CD14-positive monocyte (primary cell): ENCODE measurements around the gene CCR6. TPM values are rescaled to one million over a fixed set of nuclear protein-coding genes. Genes with fewer than 3 reads are reported as not detected.
"Not testable (repeated sequence)": the region's sequence is repeated elsewhere in the genome, so short reads cannot be mapped to it uniquely, and the experiment has no call there.

Experiments used
- DNase-seq, 3 donors: peaks; one replicate each; pipeline ENCODE4 v3.0.0-alpha.2; 2011 to 2022
- H2AFZ ChIP-seq: 2 replicates; pipeline ENCODE4 v1.6.0; 2012; ENCODE audit warnings: mild to moderate bottlenecking, low read depth, low read length, inconsistent platforms; ENCODE audit not compliant: insufficient read depth, poor library complexity, severe bottlenecking
- H3K27ac ChIP-seq, 2 donors: 1 replicate in 1 of 2; 2 replicates in 1 of 2; pipeline ENCODE4 v1.5.1; 2012 to 2013; ENCODE audit warnings: low read length in 2 of 2, control low read depth in 1 of 2, inconsistent platforms in 1 of 2, low read depth in 1 of 2, mild to moderate bottlenecking in 1 of 2
- H3K27me3 ChIP-seq, 2 donors: one replicate each; pipeline versions ENCODE4 v1.6.0 to v1.6.1; 2011 to 2013; ENCODE audit warnings: low read length in 2 of 2; ENCODE audit not compliant: control insufficient read depth in 2 of 2, insufficient read depth in 2 of 2
- H3K36me3 ChIP-seq, 2 donors: replicated peaks in 1 of 2; 1 replicate in 1 of 2; 2 replicates in 1 of 2; pipeline versions ENCODE4 v1.5.1 to v1.6.1; 2012 to 2013; ENCODE audit warnings: low read length in 2 of 2, control low read depth in 1 of 2, inconsistent platforms in 1 of 2, mild to moderate bottlenecking in 1 of 2; ENCODE audit not compliant: insufficient read depth in 2 of 2, control insufficient read depth in 1 of 2
- H3K4me1 ChIP-seq, 2 donors: 1 replicate in 1 of 2; 2 replicates in 1 of 2; pipeline versions ENCODE4 v1.5.1 to v1.6.1; 2012 to 2013; ENCODE audit warnings: low read length in 2 of 2, control low read depth in 1 of 2, inconsistent platforms in 1 of 2, mild to moderate bottlenecking in 1 of 2, moderate library complexity in 1 of 2; ENCODE audit not compliant: insufficient read depth in 2 of 2, control insufficient read depth in 1 of 2
- H3K4me2 ChIP-seq: replicated peaks from 2 replicates; pipeline ENCODE3; 2012; ENCODE audit warnings: low read length, moderate library complexity, mild to moderate bottlenecking; ENCODE audit not compliant: poor library complexity, severe bottlenecking; ENCODE audit errors: extremely low read depth
- H3K4me3 ChIP-seq, 3 experiments: fragments of 200-600 bp in 1 of 3; sonication (generic) in 1 of 3; replicated peaks in 1 of 3; 1 replicate in 2 of 3; 2 replicates in 1 of 3; pipeline ENCODE4 v1.5.1; 2011 to 2013; ENCODE audit warnings: low read length in 3 of 3, mild to moderate bottlenecking in 3 of 3, control low read depth in 2 of 3, low read depth in 2 of 3, inconsistent platforms in 1 of 3, moderate library complexity in 1 of 3
- H3K79me2 ChIP-seq: 2 replicates; pipeline ENCODE4 v1.6.0; 2012; ENCODE audit warnings: mild to moderate bottlenecking, control low read depth, inconsistent platforms, low read length, moderate library complexity; ENCODE audit not compliant: insufficient read depth
- H3K9ac ChIP-seq: 2 replicates; pipeline ENCODE4 v1.6.0; 2017; ENCODE audit warnings: low read length, mild to moderate bottlenecking; ENCODE audit not compliant: insufficient read depth, poor library complexity, severe bottlenecking
- H3K9me3 ChIP-seq, 2 donors: replicated peaks in 1 of 2; 1 replicate in 1 of 2; 2 replicates in 1 of 2; pipeline versions ENCODE4 v1.5.1 to v1.6.1; 2012 to 2013; ENCODE audit warnings: low read length in 2 of 2, control low read depth in 1 of 2; ENCODE audit not compliant: control insufficient read depth in 1 of 2, insufficient read depth in 1 of 2
- H4K20me1 ChIP-seq: 2 replicates; pipeline ENCODE4 v1.6.0; 2012; ENCODE audit warnings: mild to moderate bottlenecking, low read length, control low read depth, moderate library complexity; ENCODE audit not compliant: insufficient read depth
- H3K27ac Mint-ChIP-seq, 7 donors: one replicate each; pipeline ENCODE4 v1.8.0; 2020; ENCODE audit warnings: mild to moderate bottlenecking in 7 of 7, mixed read lengths in 7 of 7, moderate library complexity in 6 of 7, inconsistent platforms in 2 of 7
- H3K27me3 Mint-ChIP-seq, 3 donors: one replicate each; pipeline ENCODE4 v1.8.0; 2021 to 2022; ENCODE audit warnings: low read depth in 3 of 3, mild to moderate bottlenecking in 3 of 3, mixed read lengths in 3 of 3, moderate library complexity in 3 of 3, inconsistent platforms in 1 of 3
- H3K36me3 Mint-ChIP-seq, 2 donors: one replicate each; pipeline ENCODE4 v1.8.0; 2020; ENCODE audit warnings: mixed read lengths in 2 of 2, inconsistent platforms in 1 of 2, mild to moderate bottlenecking in 1 of 2
- H3K4me1 Mint-ChIP-seq: one replicate; pipeline ENCODE4 v1.8.0; 2020; ENCODE audit warnings: mild to moderate bottlenecking, mixed read lengths
- H3K4me3 Mint-ChIP-seq, 2 donors: one replicate each; pipeline ENCODE4 v1.8.0; 2020; ENCODE audit warnings: mild to moderate bottlenecking in 2 of 2, mixed read lengths in 2 of 2, moderate library complexity in 1 of 2
- H3K9me3 Mint-ChIP-seq, 7 donors: one replicate each; pipeline ENCODE4 v1.8.0; 2020 to 2022; ENCODE audit warnings: mixed read lengths in 7 of 7, mild to moderate bottlenecking in 6 of 7, moderate library complexity in 6 of 7, inconsistent platforms in 2 of 7
- CTCF ChIP-seq: fragments of 200-600 bp; IDR thresholded peaks from one replicate; pipeline ENCODE4 v1.8.0; 2022; ENCODE audit warnings: antibody characterized with exemption, mild to moderate bottlenecking
- WGBS: methylation state at CpG from one replicate; pipeline ENCODE4 v1.1.5; 2013; ENCODE audit warnings: missing lambda C conversion rate; ENCODE audit not compliant: insufficient coverage; 5-methylcytosine and 5-hydroxymethylcytosine counted together
- intact Hi-C, 2 donors: fragments of 100-400 bp; cut with micrococcal nuclease; formaldehyde crosslinking; loops; one replicate each; pipeline versions ENCODE4 v1.15.0 to v1.15.1; 2023
- polyA plus RNA-seq, 3 donors: library from polyadenylated mRNA; depleted of rRNA in 1 of 3; unstranded in 2 of 3; stranded (reverse) in 1 of 3; fragments of 300-500 nt in 2 of 3; fragments of >200 nt in 1 of 3; fragmentation: Illumina TruSeq in 2 of 3; gene quantifications; 1 replicate in 2 of 3; 2 replicates in 1 of 3; pipeline ENCODE4 v1.2.3, GENCODE V29; 2012 to 2021

Gene CCR6
- polyA plus RNA-seq, 3 donors, result 0.07 to 0.43 TPM; not detected in 1

GRCh38 chr6:167079853-167080297 is 43.0 kb upstream of the CCR6 start:
- Mint-ChIP-seq H3K27ac (peak overlapping the region in 6 of 7 donors; percentile 33 to 90 (median 73)), H3K9me3 (peaks cover 0 to 11% (median 4%) of the 10 kb centered on the region in 7 donors), H3K4me3 (peak overlapping the region in 1 of 2 donors; percentile 32), H3K36me3 (no peaks in the 10 kb centered on the region), H3K4me1 (peaks cover 23% of the 10 kb centered on the region), H3K27me3 (peaks cover 0 to 1% (median 0%) of the 10 kb centered on the region in 3 donors)
- Histone ChIP-seq H3K27me3 (no peaks in the 10 kb centered on the region), H3K4me2 (peak overlapping the region; percentile 19), H3K36me3 (no peaks in the 10 kb centered on the region), H2AFZ (peak overlapping the region; percentile 55), H3K9ac (no peak overlapping the region), H3K79me2 (no peaks in the 10 kb centered on the region), H3K4me1 (peaks cover 11 to 15% of the 10 kb centered on the region in 2 donors), H3K4me3 (no peak overlapping the region), H4K20me1 (no peaks in the 10 kb centered on the region), H3K27ac (peak overlapping the region; percentile 29 to 39), H3K9me3 (no peaks in the 10 kb centered on the region)
- intact Hi-C loops, result no loop called here
- WGBS, result 16% methylated on average over 11 of the region's 11 CpGs
- TF ChIP-seq CTCF, result peak; percentile 45
- peak; percentile 73 to 91 (median 74) for DNase-seq

- no peak for DNase-seq
- H3K9me3 Mint-ChIP-seq, result peaks cover 12 to 27% (median 22%) of the 10 kb centered on the region in 7 donors
- Histone ChIP-seq H3K79me2 (no peaks in the 10 kb centered on the region), H3K27me3 (no peaks in the 10 kb centered on the region), H3K9ac (no peak overlapping the region), H3K27ac (no peak overlapping the region), H4K20me1 (no peaks in the 10 kb centered on the region), H3K4me3 (no peak overlapping the region), H3K4me1 (peaks cover 39 to 41% of the 10 kb centered on the region in 2 donors), H3K36me3 (no peaks in the 10 kb centered on the region), H2AFZ (no peak overlapping the region), H3K9me3 (peaks cover 6 to 11% of the 10 kb centered on the region in 2 donors), H3K4me2 (no peak overlapping the region)
- no peaks in the 10 kb centered on the region for H3K36me3 Mint-ChIP-seq
- H3K27ac Mint-ChIP-seq, result peak overlapping the region in 1 of 7 donors; percentile 66
- TF ChIP-seq CTCF, result no peak
- intact Hi-C loops, result no loop called here
- peaks cover 47% of the 10 kb centered on the region for H3K4me1 Mint-ChIP-seq
- H3K27me3 Mint-ChIP-seq, result no peaks in the 10 kb centered on the region
- peak overlapping the region in 1 of 2 donors; percentile 13 for H3K4me3 Mint-ChIP-seq
- WGBS, result no CpG with 5 or more reads among the region's 3 CpGs
Observed at GRCh38 chr6:167087857-167088354, 35.0 kb upstream of the CCR6 start.

- H3K9ac ChIP-seq, H2AFZ ChIP-seq, H3K36me3 ChIP-seq, H3K79me2 ChIP-seq, DNase-seq, H3K4me3 Mint-ChIP-seq, H4K20me1 ChIP-seq, H3K36me3 Mint-ChIP-seq, H3K27ac Mint-ChIP-seq, H3K27ac ChIP-seq, intact Hi-C loops, H3K27me3 Mint-ChIP-seq, H3K4me3 ChIP-seq, H3K4me2 ChIP-seq, H3K27me3 ChIP-seq: not testable (repeated sequence)
- peaks cover 48% of the 10 kb centered on the region for H3K4me1 Mint-ChIP-seq
- peaks cover 47 to 48% of the 10 kb centered on the region in 2 donors for H3K4me1 ChIP-seq
- H3K9me3 ChIP-seq, result peaks cover 6 to 11% of the 10 kb centered on the region in 2 donors
- peaks cover 12 to 25% (median 22%) of the 10 kb centered on the region in 7 donors for H3K9me3 Mint-ChIP-seq
Observed at GRCh38 chr6:167088741-167089140, 34.2 kb upstream of the CCR6 start.
